Testis (tissue), 2 donors: ENCODE results near the gene IER5L.

Experiments used
- POLR2A ChIP-seq: fragments of 450-650 bp; IDR thresholded peaks from one replicate; pipeline ENCODE4 v1.6.1; 2017; ENCODE audit warnings: antibody characterized with exemption, mild to moderate bottlenecking, moderate library complexity
- TF ChIP-seq, protein P1 (sequence below), 3 experiments: fragments of 450-650 bp in 2 of 3; fragments of 200-600 bp in 1 of 3; sonication (generic) in 1 of 3; IDR thresholded peaks; one replicate each; pipeline ENCODE4 v1.5.1; 2016 to 2019; ENCODE audit warnings: antibody characterized with exemption in 3 of 3, mild to moderate bottlenecking in 2 of 3, moderate library complexity in 1 of 3

DNA sequence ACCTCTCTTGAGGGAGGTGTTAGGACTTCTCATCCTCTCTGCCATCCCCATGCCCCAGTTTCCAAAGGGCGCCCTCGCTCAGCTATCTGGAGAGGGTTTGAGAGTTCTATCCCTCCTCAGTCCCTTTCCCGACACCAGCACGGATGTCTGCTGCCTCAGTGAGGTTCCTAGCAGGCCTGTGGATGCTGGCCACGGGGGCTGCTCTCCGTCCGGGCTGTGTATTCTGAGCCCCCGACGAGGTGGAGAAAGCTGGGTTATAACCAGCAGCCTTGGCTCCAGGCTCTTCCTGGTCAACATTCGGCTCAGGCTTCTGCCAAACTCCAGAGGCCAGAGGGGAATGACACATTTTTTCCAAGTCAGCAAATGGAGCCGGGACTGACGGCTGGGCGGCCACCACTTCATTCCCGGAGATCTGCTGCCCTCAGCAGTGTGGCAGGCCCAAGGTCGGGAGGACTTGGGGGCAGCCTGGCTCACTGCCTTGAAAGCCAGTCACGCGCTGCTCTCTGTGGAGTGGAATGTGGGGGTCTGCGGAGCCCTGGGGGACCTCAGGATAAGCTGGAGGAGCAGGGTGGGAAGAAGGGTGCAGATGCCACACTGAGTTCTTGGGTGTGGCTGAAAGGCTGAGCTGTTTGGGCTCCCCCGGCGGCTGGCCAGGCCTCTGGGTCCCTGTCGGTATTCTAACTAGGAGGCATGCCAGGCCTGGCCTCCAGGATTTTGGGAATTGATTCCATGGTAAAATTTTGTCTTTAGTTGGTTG is 39.4 kb downstream of the IER5L start:
- TF ChIP-seq POLR2A: no peak
- TF ChIP-seq, protein P1, sequence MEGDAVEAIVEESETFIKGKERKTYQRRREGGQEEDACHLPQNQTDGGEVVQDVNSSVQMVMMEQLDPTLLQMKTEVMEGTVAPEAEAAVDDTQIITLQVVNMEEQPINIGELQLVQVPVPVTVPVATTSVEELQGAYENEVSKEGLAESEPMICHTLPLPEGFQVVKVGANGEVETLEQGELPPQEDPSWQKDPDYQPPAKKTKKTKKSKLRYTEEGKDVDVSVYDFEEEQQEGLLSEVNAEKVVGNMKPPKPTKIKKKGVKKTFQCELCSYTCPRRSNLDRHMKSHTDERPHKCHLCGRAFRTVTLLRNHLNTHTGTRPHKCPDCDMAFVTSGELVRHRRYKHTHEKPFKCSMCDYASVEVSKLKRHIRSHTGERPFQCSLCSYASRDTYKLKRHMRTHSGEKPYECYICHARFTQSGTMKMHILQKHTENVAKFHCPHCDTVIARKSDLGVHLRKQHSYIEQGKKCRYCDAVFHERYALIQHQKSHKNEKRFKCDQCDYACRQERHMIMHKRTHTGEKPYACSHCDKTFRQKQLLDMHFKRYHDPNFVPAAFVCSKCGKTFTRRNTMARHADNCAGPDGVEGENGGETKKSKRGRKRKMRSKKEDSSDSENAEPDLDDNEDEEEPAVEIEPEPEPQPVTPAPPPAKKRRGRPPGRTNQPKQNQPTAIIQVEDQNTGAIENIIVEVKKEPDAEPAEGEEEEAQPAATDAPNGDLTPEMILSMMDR (IDR thresholded peaks at IDR 0.05): no peak
